Liver (tissue), 9 donors: ENCODE data around the gene LMTK2. TPM values are rescaled to one million over a fixed set of nuclear protein-coding genes. Genes with fewer than 3 reads are reported as not detected.

Experiments used
- DNase-seq: peaks from one replicate; pipeline ENCODE4 v3.0.0-alpha.2; 2017; ENCODE audit warnings: low spot score
- H3K27ac ChIP-seq, 2 donors: one replicate each; pipeline ENCODE4 v1.7.0; 2013; ENCODE audit warnings: inconsistent platforms in 2 of 2, low read length in 2 of 2, control low read depth in 1 of 2, low read depth in 1 of 2, mild to moderate bottlenecking in 1 of 2
- H3K27me3 ChIP-seq, 4 donors: one replicate each; pipeline versions ENCODE4 v1.6.1 to v1.7.0; 2013; ENCODE audit warnings: low read length in 3 of 4, inconsistent platforms in 1 of 4, mild to moderate bottlenecking in 1 of 4, moderate library complexity in 1 of 4; ENCODE audit not compliant: control insufficient read depth in 4 of 4, insufficient read depth in 4 of 4
- H3K36me3 ChIP-seq, 4 donors: one replicate each; pipeline versions ENCODE4 v1.6.1 to v1.7.0; 2013; ENCODE audit warnings: low read length in 3 of 4, mild to moderate bottlenecking in 3 of 4, low read depth in 1 of 4, moderate library complexity in 1 of 4; ENCODE audit not compliant: control insufficient read depth in 4 of 4, insufficient read depth in 3 of 4
- H3K4me1 ChIP-seq, 4 donors: one replicate each; pipeline versions ENCODE4 v1.6.1 to v1.7.0; 2013; ENCODE audit warnings: low read length in 3 of 4, mild to moderate bottlenecking in 3 of 4, moderate library complexity in 1 of 4; ENCODE audit not compliant: control insufficient read depth in 4 of 4, insufficient read depth in 4 of 4
- H3K4me3 ChIP-seq, 3 donors: one replicate each; pipeline versions ENCODE4 v1.6.1 to v1.7.0; 2013; ENCODE audit warnings: low read length in 3 of 3, control low read depth in 1 of 3, low read depth in 1 of 3, mild to moderate bottlenecking in 1 of 3
- H3K9ac ChIP-seq, 2 donors: one replicate each; pipeline ENCODE4 v1.7.0; 2013; ENCODE audit warnings: low read length in 2 of 2, mild to moderate bottlenecking in 2 of 2, moderate library complexity in 2 of 2, control low read depth in 1 of 2, low read depth in 1 of 2
- H3K9me3 ChIP-seq, 4 donors: one replicate each; pipeline versions ENCODE4 v1.6.1 to v1.7.0; 2013; ENCODE audit warnings: low read length in 3 of 4; ENCODE audit not compliant: control insufficient read depth in 4 of 4
- ATF3 ChIP-seq: IDR thresholded peaks from 2 replicates; pipeline ENCODE4 v1.6.1; 2016; ENCODE audit warnings: antibody characterized with exemption
- CTCF ChIP-seq: fragments of 150-350 bp; IDR thresholded peaks from 2 replicates; pipeline ENCODE4 v1.5.1; 2017; ENCODE audit warnings: improper control_type of control experiment, low read depth, low read length; ENCODE audit not compliant: missing input control
- EGR1 ChIP-seq, 2 donors: IDR thresholded peaks; 2 replicates each; pipeline ENCODE4 v1.6.1; 2016 to 2018; ENCODE audit warnings: antibody characterized with exemption in 2 of 2, low read depth in 2 of 2
- FOXA1 ChIP-seq: IDR thresholded peaks from 2 replicates; pipeline ENCODE4 v1.6.1; 2016; ENCODE audit warnings: antibody characterized with exemption
- FOXA2 ChIP-seq: IDR thresholded peaks from 2 replicates; pipeline ENCODE4 v1.6.1; 2016; ENCODE audit warnings: antibody characterized with exemption
- GABPA ChIP-seq, 2 donors: IDR thresholded peaks in 1 of 2; conservative IDR thresholded peaks in 1 of 2; 2 replicates each; pipeline ENCODE4 v1.6.1; 2016; ENCODE audit warnings: antibody characterized with exemption in 2 of 2, mild to moderate bottlenecking in 1 of 2, moderate library complexity in 1 of 2
- HNF4A ChIP-seq, 2 donors: conservative IDR thresholded peaks; 2 replicates each; pipeline ENCODE4 v1.6.1; 2016; ENCODE audit warnings: antibody characterized with exemption in 2 of 2, mild to moderate bottlenecking in 2 of 2
- HNF4G ChIP-seq: IDR thresholded peaks from 2 replicates; pipeline ENCODE4 v1.6.1; 2016; ENCODE audit warnings: antibody characterized with exemption
- JUND ChIP-seq, 2 donors: IDR thresholded peaks; 2 replicates each; pipeline ENCODE4 v1.6.1; 2016; ENCODE audit warnings: antibody characterized with exemption in 2 of 2
- MAX ChIP-seq: IDR thresholded peaks from 2 replicates; pipeline ENCODE4 v1.6.1; 2016; ENCODE audit warnings: antibody characterized with exemption
- NR2F2 ChIP-seq: IDR thresholded peaks from 2 replicates; pipeline ENCODE4 v1.6.1; 2016; ENCODE audit warnings: antibody characterized with exemption
- RAD21 ChIP-seq, 2 donors: IDR thresholded peaks; 2 replicates each; pipeline ENCODE4 v1.6.1; 2016; ENCODE audit warnings: antibody characterized with exemption in 2 of 2, mild to moderate bottlenecking in 2 of 2
- REST ChIP-seq: IDR thresholded peaks from 2 replicates; pipeline ENCODE4 v1.6.1; 2016; ENCODE audit warnings: antibody characterized with exemption, mild to moderate bottlenecking
- RXRA ChIP-seq, 2 donors: IDR thresholded peaks; 2 replicates each; pipeline ENCODE4 v1.6.1; 2017 to 2018; ENCODE audit warnings: antibody characterized with exemption in 2 of 2, mild to moderate bottlenecking in 1 of 2
- SP1 ChIP-seq: IDR thresholded peaks from 2 replicates; pipeline ENCODE4 v1.6.1; 2018; ENCODE audit warnings: antibody characterized with exemption, mild to moderate bottlenecking
- TAF1 ChIP-seq: conservative IDR thresholded peaks from 2 replicates; pipeline ENCODE4 v1.6.1; 2016; ENCODE audit warnings: antibody characterized with exemption, mild to moderate bottlenecking
- YY1 ChIP-seq: IDR thresholded peaks from 2 replicates; pipeline ENCODE4 v1.6.1; 2016; ENCODE audit warnings: antibody characterized with exemption, mild to moderate bottlenecking
- ZBTB33 ChIP-seq: IDR thresholded peaks from 2 replicates; pipeline ENCODE4 v1.6.1; 2016; ENCODE audit warnings: antibody characterized with exemption
- WGBS: extraction: QIAGEN DNeasy Blood & Tissue Kit; methylation state at CpG from one replicate; pipeline ENCODE4 v1.1.7; 2013; 5-methylcytosine and 5-hydroxymethylcytosine counted together
- polyA plus RNA-seq, 2 donors: library from polyadenylated mRNA; stranded (reverse) in 1 of 2; unstranded in 1 of 2; fragments of 200-250 nt in 1 of 2; fragments of >200 nt in 1 of 2; fragmentation: Nextera tagmentation in 1 of 2; extraction: Ambion mirVana in 1 of 2; gene quantifications; one replicate each; pipeline versions ENCODE4 v1.2.1 to v1.2.3, GENCODE V29; 2013 to 2015
- total RNA-seq, 2 donors: library from RNA; depleted of rRNA; stranded (reverse); fragments of >200 nt; gene quantifications; one replicate each; pipeline ENCODE4 v1.2.3, GENCODE V29; 2014
- donor health status: healthy.
- donor health status: healthy.
- donor health status: healthy.
- donor health status: healthy.
- donor health status: healthy.

LMTK2 gene
- total and polyA plus RNA-seq, 4 donors = 3.1 to 14.3 (median 9.0) TPM

GRCh38 chr7:98175260-98175940 is 68.7 kb downstream of the LMTK2 start:
- TF ChIP-seq EGR1 (IDR thresholded peaks at IDR 0.05; ENCODE audit: low read depth in 2 of 2) (no peak), RAD21 (IDR thresholded peaks at IDR 0.05) (no peak), FOXA1 (no peak), RXRA (IDR thresholded peaks at IDR 0.05) (no peak), NR2F2 (no peak), TAF1 (no peak), YY1 (no peak), SP1 (no peak), HNF4A (conservative IDR thresholded peaks at IDR 0.05) (no peak)
- H3K36me3 ChIP-seq = peaks cover 0 to 9% (median 6%) of the 10 kb centered on the region in 4 donors
- WGBS = 91% methylated on average over 8 of the region's 8 CpGs

GRCh38 chr7:98177553-98177952 is 70.9 kb downstream of the LMTK2 start:
- Histone ChIP-seq H3K27ac (no peak overlapping the region), H3K36me3 (peaks cover 0 to 9% (median 6%) of the 10 kb centered on the region in 4 donors), H3K4me3 (no peak overlapping the region), H3K9ac (no peak overlapping the region), H3K9me3 (no peaks in the 10 kb centered on the region), H3K27me3 (no peaks in the 10 kb centered on the region), H3K4me1 (peaks cover 0 to 14% (median 6%) of the 10 kb centered on the region in 4 donors)
- TF ChIP-seq TAF1 (no peak), ATF3 (no peak), EGR1 (IDR thresholded peaks at IDR 0.05; ENCODE audit: low read depth in 2 of 2) (no peak), CTCF (no peak), NR2F2 (no peak), HNF4G (no peak), HNF4A (conservative IDR thresholded peaks at IDR 0.05) (no peak), GABPA (IDR thresholded peaks at IDR 0.05 in 1 of 2, conservative IDR thresholded peaks at IDR 0.05 in 1 of 2) (no peak), YY1 (no peak), RAD21 (IDR thresholded peaks at IDR 0.05) (no peak), FOXA1 (no peak), ZBTB33 (no peak), FOXA2 (no peak), REST (no peak), JUND (IDR thresholded peaks at IDR 0.05) (no peak), RXRA (IDR thresholded peaks at IDR 0.05) (no peak), MAX (no peak), SP1 (no peak)
- 96% methylated on average over 6 of the region's 6 CpGs for WGBS
- no peak for DNase-seq

More at GRCh38 chr7:98175260-98175940, 68.7 kb downstream of the LMTK2 start:
- no peak for DNase-seq
- H3K4me1 ChIP-seq = peaks cover 0 to 20% (median 6%) of the 10 kb centered on the region in 4 donors
- no peaks in the 10 kb centered on the region for H3K27me3 ChIP-seq
- no peak overlapping the region for H3K9ac ChIP-seq
- H3K9me3 ChIP-seq = no peaks in the 10 kb centered on the region
- H3K27ac ChIP-seq = no peak overlapping the region
- no peak overlapping the region for H3K4me3 ChIP-seq
